Measurements from ENCODE around the gene KIF4B.

Gene KIF4B, protein sequence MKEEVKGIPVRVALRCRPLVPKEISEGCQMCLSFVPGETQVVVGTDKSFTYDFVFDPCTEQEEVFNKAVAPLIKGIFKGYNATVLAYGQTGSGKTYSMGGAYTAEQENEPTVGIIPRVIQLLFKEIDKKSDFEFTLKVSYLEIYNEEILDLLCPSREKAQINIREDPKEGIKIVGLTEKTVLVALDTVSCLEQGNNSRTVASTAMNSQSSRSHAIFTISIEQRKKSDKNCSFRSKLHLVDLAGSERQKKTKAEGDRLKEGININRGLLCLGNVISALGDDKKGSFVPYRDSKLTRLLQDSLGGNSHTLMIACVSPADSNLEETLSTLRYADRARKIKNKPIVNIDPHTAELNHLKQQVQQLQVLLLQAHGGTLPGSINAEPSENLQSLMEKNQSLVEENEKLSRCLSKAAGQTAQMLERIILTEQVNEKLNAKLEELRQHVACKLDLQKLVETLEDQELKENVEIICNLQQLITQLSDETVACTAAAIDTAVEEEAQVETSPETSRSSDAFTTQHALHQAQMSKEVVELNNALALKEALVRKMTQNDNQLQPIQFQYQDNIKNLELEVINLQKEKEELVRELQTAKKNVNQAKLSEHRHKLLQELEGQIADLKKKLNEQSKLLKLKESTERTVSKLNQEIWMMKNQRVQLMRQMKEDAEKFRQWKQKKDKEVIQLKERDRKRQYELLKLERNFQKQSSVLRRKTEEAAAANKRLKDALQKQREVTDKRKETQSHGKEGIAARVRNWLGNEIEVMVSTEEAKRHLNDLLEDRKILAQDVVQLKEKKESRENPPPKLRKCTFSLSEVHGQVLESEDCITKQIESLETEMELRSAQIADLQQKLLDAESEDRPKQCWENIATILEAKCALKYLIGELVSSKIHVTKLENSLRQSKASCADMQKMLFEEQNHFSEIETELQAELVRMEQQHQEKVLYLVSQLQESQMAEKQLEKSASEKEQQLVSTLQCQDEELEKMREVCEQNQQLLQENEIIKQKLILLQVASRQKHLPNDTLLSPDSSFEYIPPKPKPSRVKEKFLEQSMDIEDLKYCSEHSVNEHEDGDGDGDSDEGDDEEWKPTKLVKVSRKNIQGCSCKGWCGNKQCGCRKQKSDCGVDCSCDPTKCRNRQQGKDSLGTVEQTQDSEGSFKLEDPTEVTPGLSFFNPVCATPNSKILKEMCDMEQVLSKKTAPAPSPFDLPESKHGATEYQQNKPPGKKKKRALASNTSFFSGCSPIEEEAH

GRCh38 chr5:155013526-155013925, at the start of gene KIF4B:
KIF4B (plus strand) TSS chr5:155013755; CDS start chr5:155013860, 105 bp downstream.
- H3K4me3 ChIP-seq, result no peak within 1 kb of the TSS
- no peak within 1 kb of the TSS for H3K4me2 ChIP-seq
- H3K27me3 ChIP-seq, result no peaks in the 10 kb centered on the region
- H3K36me3 ChIP-seq, result no peaks in the 10 kb centered on the region
- TF ChIP-seq Cebpa-rat (IDR thresholded peaks at IDR 0.05), result no peak
- no peaks in the 10 kb centered on the region for H3K4me1 ChIP-seq
- H4K20me1 ChIP-seq, result no peaks in the 10 kb centered on the region
- H3K27ac ChIP-seq, result no peak within 1 kb of the TSS
- no peak within 1 kb of the TSS for H3K9ac ChIP-seq
- H3K9me3 ChIP-seq (replicated peaks in 1 of 11), result peaks cover 0 to 18% (median 6%) of the 10 kb centered on the region in 11 experiments; a peak in 5 of 22 replicates

DNA sequence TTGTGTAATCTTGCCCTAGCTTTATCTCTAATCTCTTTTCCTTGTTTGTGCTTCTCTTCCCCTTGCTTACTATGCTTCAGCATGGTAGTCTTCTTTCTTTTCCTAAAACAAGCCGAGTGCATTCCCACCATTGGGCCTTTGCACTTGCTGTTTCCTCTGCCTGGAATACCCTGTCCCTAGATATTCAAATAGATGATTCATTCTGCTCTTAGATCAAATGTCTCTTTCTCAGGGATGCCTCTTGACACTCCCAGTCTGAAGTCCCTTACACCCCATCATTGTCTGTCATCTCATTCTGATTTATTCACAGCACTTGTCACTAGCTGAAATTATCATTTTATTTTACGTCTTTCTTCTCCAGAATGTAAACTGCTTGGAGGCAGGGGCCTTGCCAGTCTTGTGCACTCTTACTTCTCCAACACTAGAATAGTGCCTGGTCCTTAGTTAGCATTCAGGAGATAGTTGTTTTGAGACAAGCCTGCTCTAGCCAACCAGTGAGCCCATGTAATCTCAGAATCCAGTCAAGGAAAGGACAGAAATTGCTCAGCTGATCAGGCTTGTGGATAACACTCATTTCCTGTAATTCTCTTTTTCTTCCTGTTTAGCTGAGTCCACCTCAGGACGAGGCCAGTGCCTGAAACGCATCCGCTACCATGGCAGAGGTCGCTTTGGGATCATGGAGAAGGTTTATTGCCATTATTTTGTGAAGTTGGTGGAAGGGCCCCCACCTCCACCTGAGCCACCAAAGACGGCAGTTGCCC, 47.3 kb upstream of the KIF4B start:
- no peaks in the 10 kb centered on the region for H3K9me3 ChIP-seq (replicated peaks in 1 of 11)
- H3K27me3 ChIP-seq, result no peaks in the 10 kb centered on the region
- peaks cover 0 to 25% (median 16%) of the 10 kb centered on the region in 11 experiments; a peak in 11 of 22 replicates for H4K20me1 ChIP-seq
- H3K36me3 ChIP-seq, result peaks cover 59 to 88% (median 73%) of the 10 kb centered on the region in 11 experiments
- no peak for TF ChIP-seq Cebpa-rat (IDR thresholded peaks at IDR 0.05)
- H3K9ac ChIP-seq, result peak overlapping the region in 1 of 11 experiments; percentile 12; a peak in 1 of 22 replicates
- H3K4me2 ChIP-seq, result peak overlapping the region in 5 of 11 experiments; percentile 26 to 50 (median 32); a peak in 9 of 22 replicates
- no peak overlapping the region for H3K4me3 ChIP-seq
- H3K4me1 ChIP-seq, result peaks cover 0 to 28% (median 9%) of the 10 kb centered on the region in 10 experiments; a peak in 12 of 20 replicates
- peak overlapping the region in 1 of 11 experiments; percentile 34; a peak in 2 of 22 replicates for H3K27ac ChIP-seq

GRCh38 chr5:154966874-154967273, 46.7 kb upstream of the KIF4B start:
- Histone ChIP-seq H3K27me3 (no peaks in the 10 kb centered on the region), H3K9ac (no peak overlapping the region), H3K4me3 (no peak overlapping the region), H3K4me2 (no peak overlapping the region; a peak in 1 of 22 replicates), H3K27ac (0 out of 22 replicates have a peak overlapping the region, but pooled peaks of 1 of the 11 experiments have one; percentile 34), H4K20me1 (peaks cover 0 to 25% (median 16%) of the 10 kb centered on the region in 11 experiments; a peak in 11 of 22 replicates), H3K36me3 (peaks cover 53 to 82% (median 67%) of the 10 kb centered on the region in 11 experiments), H3K9me3 (replicated peaks in 1 of 11) (no peaks in the 10 kb centered on the region), H3K4me1 (peaks cover 0 to 28% (median 9%) of the 10 kb centered on the region in 10 experiments; a peak in 12 of 20 replicates)
- TF ChIP-seq Cebpa-rat (IDR thresholded peaks at IDR 0.05), result no peak

DNA sequence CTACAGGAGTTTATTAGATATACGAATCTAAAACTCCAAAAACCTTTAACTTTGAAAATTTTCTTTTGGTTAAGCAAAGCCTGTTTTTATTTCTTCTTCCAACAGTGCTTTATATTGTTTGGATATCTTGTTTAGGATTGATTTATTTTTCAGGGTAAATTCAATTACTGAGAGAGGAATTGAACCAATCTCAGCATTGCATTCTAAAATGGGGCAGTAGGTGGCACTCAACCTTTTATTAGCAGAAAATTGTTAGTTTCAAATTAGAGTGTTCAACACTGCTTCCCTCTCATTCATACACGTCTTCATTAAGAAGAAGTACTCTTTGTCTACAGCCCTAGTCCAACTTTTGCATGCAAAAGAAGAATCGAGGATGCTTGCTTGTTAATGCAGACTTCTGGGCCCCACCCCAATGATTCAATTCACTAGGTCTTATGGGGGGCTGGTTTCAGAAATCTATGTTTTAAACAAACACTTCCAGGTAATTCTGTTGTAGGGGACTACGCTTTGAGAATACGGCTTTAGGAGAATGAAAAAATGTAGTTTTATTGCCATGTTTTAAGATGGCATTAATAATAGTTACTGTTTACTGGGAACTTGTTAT, 46.0 kb upstream of the KIF4B start:
- H3K36me3 ChIP-seq, result peaks cover 47 to 76% (median 60%) of the 10 kb centered on the region in 11 experiments
- H3K4me2 ChIP-seq, result no peak overlapping the region
- TF ChIP-seq Cebpa-rat (IDR thresholded peaks at IDR 0.05), result no peak
- peaks cover 0 to 28% (median 9%) of the 10 kb centered on the region in 10 experiments; a peak in 12 of 20 replicates for H3K4me1 ChIP-seq
- no peak overlapping the region for H3K9ac ChIP-seq
- no peak overlapping the region for H3K27ac ChIP-seq
- H3K9me3 ChIP-seq (replicated peaks in 1 of 11), result no peaks in the 10 kb centered on the region
- no peak overlapping the region for H3K4me3 ChIP-seq
- H4K20me1 ChIP-seq, result peaks cover 0 to 25% (median 16%) of the 10 kb centered on the region in 11 experiments; a peak in 11 of 22 replicates
- no peaks in the 10 kb centered on the region for H3K27me3 ChIP-seq

DNA sequence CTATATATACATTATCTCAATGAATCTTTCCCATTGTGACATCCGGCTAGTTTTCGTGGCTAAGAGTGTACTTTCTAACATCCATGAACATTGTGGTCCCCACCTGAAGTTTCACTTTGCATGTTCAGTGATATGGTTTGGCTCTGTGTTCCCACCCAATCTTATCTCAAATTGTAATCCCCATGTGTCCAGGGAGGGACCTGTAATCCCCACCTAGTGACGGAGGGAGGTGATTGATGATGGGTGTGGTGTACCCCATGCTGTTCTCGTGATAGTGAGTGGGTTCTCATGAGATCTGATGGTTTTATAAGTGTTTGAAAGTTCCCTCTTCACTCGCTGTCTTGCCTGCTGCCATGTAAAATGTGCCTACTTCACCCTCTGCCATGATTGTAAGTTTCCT, 44.6 kb upstream of the KIF4B start:
- peaks cover 0 to 25% (median 16%) of the 10 kb centered on the region in 11 experiments; a peak in 11 of 22 replicates for H4K20me1 ChIP-seq
- no peaks in the 10 kb centered on the region for H3K9me3 ChIP-seq (replicated peaks in 1 of 11)
- no peak for TF ChIP-seq Cebpa-rat (IDR thresholded peaks at IDR 0.05)
- no peaks in the 10 kb centered on the region for H3K27me3 ChIP-seq
- peaks cover 36 to 61% (median 49%) of the 10 kb centered on the region in 11 experiments for H3K36me3 ChIP-seq
- no peak overlapping the region for H3K4me2 ChIP-seq
- peaks cover 0 to 28% (median 9%) of the 10 kb centered on the region in 10 experiments; a peak in 12 of 20 replicates for H3K4me1 ChIP-seq
- no peak overlapping the region for H3K9ac ChIP-seq
- H3K4me3 ChIP-seq, result no peak overlapping the region
- H3K27ac ChIP-seq, result no peak overlapping the region

DNA sequence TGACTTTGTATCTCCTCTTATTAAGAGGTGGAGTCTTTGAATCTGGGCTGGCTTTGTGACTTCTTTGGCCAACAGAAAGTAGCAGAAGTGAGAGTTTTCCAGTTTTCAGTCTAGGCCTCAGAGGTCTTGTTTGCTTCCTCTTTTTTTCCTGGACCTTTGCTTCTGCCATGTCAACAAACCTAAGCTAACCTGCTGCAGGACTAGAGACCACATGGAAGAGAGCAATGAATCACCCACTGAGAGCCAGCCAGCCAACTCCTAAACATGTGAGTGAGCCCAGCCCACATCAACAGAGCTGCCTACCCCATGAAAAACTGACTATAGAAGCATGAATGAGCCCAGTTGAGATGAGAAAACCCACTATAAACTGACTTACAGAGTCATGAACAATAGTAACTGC, 42.8 kb upstream of the KIF4B start:
- peaks cover 3 to 8% (median 4%) of the 10 kb centered on the region in 11 experiments; a peak in 21 of 22 replicates for H3K9me3 ChIP-seq (replicated peaks in 1 of 11)
- no peak overlapping the region for H3K9ac ChIP-seq
- H3K27ac ChIP-seq, result no peak overlapping the region
- H3K36me3 ChIP-seq, result peaks cover 27 to 47% (median 37%) of the 10 kb centered on the region in 11 experiments
- TF ChIP-seq Cebpa-rat (IDR thresholded peaks at IDR 0.05), result no peak
- peaks cover 0 to 13% (median 8%) of the 10 kb centered on the region in 11 experiments; a peak in 10 of 22 replicates for H4K20me1 ChIP-seq
- no peaks in the 10 kb centered on the region for H3K27me3 ChIP-seq
- H3K4me3 ChIP-seq, result no peak overlapping the region
- peaks cover 0 to 23% (median 9%) of the 10 kb centered on the region in 10 experiments; a peak in 12 of 20 replicates for H3K4me1 ChIP-seq
- peak overlapping the region in 2 of 11 experiments; percentile 25 to 28; a peak in 2 of 22 replicates for H3K4me2 ChIP-seq

DNA sequence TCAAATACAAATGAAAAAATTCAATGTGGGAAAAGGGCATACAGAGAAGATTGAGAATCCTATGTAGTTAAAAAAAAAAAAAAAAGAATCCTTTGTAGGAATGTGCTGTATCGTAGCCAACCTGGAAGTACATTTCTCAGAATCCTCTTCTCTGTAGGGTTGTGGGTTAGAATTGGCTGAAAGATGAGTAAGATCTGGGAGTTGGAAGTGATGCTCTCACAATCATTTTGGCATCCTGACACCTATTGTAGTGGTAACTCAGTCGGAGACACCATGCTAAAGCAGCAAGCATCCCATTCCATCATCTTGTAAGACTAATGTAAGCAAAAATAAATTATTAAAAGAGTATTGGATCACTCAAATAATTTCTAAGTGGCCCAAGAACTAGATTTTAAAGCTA, 42.1 kb upstream of the KIF4B start:
- Histone ChIP-seq H3K27ac (no peak overlapping the region), H3K9me3 (replicated peaks in 1 of 11) (peaks cover 10 to 15% (median 11%) of the 10 kb centered on the region in 11 experiments; a peak in 21 of 22 replicates), H3K4me1 (peaks cover 0 to 15% (median 3%) of the 10 kb centered on the region in 10 experiments; a peak in 12 of 20 replicates), H3K9ac (no peak overlapping the region), H4K20me1 (peaks cover 0 to 6% (median 2%) of the 10 kb centered on the region in 11 experiments; a peak in 7 of 22 replicates), H3K4me3 (no peak overlapping the region), H3K27me3 (no peaks in the 10 kb centered on the region), H3K4me2 (no peak overlapping the region), H3K36me3 (peaks cover 20 to 45% (median 36%) of the 10 kb centered on the region in 11 experiments)
- TF ChIP-seq Cebpa-rat (IDR thresholded peaks at IDR 0.05), result no peak

All from BLaER1 treated with 17β-estradiol and CSF1 and Interleukin-3, amounts not matched to agents 10 nM and 100 nM (cell line).